GM21423 (cell line): ENCODE results near the gene SMARCC1.

Source experiments
- ATAC-seq: cut with Tn5 transposase; IDR thresholded peaks from one replicate; pipeline ENCODE4 v1.9.1; 2021; ENCODE audit warnings: mild to moderate bottlenecking, moderate library complexity; ENCODE audit not compliant: unreplicated experiment

Gene SMARCC1

DNA sequence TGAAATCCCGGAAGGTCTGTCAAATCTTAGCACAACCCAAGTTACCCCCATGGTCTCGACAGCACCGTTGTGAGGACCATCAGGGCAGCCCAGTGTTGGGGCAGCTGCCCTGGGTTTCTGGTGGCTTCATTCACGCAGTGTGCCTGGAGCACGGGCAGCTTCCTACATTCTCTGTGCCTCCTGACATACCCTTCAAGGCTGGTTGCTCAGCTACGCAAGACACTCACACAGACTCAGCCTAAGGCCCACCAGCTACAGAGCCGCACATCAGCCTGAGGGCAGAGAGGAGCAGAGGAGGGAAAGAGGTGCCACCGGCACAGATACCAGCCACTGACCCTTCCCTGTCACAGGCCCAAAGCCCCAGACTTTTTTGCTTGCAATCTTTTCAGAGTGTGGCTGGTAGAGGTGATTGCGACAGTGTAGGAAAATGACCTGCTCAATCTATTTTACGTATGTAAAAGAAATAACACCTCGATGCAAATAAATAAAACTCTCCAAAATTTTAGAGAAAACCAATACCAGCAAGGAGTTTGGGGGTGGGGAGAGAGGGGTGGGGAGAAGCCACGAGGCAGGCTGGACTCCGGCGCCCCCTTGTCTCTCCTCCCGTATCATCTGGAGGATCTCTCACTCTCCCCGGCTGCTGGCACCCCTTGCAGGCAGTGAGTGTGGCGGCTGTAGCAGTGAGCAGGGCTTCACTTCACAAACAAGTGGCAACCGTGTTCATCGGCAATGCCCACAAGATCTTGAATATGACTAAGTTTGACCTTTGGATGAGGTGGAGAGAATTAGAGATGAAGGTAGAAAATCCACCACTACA, 215.8 kb downstream of the SMARCC1 start:
- no peak for ATAC-seq

DNA sequence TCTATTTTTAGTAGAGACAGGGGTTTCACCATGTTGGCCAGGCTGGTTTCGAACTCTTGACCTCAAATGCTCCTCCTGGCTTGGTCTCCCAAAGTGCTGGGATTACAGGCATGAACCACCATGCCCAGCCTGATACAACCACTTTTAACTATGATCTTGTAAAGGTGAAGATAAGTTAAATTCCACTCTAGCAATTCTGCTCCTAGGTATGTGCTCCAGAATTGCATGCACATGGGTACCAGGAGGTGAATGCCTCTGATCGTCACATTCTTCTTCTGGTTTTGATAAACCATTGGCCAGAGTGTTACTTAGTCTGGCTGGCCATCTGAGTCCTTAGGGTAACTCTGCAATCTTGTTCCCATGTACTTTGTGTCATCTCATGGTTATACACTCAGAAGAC, 225.3 kb downstream of the SMARCC1 start:
- no peak for ATAC-seq

DNA sequence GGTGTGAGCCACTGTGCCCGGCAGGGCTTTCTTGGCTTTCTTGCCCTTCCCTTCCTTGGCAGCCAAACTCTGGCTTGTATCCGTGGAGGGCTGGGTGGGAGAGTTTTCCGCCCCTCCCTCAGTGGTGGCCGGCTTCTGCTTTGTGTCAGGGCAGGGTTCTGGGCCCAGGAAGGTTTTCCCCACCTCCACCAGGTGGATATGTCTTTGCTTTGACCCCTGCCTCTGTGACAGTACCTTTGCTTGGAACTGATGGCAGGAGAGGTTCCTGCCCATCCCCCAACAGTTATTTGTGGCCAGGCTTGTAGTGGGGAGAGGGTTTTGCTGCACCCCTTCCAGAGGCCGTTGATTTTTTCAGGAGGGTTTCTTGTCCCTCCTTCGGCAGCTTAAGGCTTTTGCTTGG, 227.4 kb downstream of the SMARCC1 start:
- ATAC-seq = no peak

DNA sequence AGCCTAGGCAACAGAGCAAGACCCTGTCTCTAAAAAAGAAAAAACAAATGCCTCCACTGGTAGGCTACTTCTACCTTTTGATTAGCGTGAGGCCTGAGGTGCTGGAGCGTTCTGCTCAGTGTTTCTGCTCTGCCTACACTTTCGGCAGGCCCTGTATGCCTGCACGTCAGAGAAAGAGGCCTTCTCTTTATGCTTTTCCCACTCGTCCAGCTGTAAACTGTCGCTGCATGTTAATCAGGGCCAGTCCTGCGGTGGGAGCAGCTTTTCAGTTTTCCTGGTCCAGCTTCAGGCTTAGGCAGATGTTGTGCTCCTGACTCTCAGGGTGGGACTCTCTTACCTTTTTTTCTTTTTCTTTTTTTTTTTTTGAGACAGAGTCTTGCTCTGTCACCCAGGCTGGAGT, 228.3 kb downstream of the SMARCC1 start:
- ATAC-seq = no peak

DNA sequence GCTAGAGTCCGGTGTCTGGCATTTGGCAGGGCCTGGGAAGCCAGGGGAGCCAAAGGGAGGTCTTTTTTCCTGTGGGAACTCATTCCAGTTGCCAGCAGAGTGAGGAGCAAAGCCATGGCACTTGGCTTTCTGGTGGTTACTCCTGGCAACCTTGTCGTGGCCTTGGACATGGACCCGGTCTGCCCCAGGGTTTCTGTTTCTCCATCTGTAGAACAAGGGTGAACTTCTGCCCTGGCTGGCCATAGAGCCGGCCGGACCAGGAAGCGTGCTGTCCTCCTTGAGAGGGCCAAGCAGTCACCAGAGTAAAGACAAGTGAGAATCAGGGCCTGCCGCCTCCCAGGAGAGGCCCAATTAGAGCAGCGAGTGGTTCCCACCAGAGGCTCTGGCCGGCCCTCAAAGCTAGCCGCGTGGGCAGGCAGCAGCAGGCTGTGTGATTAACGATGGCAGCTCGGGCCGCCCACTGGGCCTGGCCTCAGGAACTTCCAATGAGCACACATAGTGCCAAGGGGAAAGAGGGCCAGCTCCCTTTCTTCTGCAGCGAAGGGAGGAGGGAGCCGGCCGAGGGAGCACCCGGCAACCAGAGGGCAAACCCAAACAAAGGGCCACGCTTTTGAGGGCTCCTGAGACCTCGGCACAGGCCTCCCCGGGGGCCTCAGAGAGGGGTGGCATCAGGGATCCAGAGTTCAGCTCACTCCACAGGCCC, 239.1 kb downstream of the SMARCC1 start:
- no peak for ATAC-seq

DNA sequence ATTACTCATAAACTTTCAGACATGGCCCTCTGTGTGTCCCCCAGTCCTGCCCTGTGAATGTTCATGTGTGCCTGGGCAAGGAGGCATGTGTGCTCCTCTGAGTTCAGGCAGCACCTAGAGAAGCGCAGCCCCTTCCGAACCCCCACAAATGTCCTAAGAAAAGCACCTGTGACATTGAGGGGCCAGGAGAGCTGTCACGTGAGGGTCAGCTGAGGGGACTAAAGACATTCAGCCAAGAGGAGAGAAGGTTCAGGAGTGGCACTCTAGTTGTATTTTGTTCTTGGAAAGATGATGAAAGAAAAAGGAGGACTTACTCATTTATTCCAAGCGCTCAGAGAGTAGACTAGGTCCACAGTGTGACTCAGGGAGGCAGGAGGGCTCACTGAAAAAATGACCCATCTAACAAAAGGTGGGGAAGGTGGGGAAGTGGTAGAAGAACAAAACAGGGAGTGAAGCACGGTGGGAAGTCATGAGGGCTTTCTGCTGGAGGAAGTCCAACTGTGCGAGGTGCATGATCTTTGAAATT, 240.0 kb downstream of the SMARCC1 start:
- no peak for ATAC-seq

DNA sequence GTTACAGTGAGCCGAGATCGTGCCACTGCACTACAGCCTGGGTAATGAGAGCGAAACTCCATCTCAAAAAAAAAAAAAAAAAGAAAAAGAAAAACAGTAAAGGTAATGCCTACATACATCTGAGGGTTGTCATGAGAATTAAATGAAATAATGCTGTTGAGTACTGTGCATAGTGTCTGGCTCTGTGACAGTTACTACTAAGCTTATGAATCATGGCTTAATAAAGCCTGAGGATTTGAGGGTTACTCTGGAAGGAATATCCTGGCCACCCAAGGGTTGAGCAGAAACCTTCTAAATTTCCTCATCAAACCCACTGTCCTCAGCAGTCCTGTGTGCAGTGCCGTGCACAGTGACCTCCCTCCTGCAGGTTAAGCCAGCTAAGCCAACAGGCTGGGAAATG, 241.4 kb downstream of the SMARCC1 start:
- ATAC-seq = no peak

DNA sequence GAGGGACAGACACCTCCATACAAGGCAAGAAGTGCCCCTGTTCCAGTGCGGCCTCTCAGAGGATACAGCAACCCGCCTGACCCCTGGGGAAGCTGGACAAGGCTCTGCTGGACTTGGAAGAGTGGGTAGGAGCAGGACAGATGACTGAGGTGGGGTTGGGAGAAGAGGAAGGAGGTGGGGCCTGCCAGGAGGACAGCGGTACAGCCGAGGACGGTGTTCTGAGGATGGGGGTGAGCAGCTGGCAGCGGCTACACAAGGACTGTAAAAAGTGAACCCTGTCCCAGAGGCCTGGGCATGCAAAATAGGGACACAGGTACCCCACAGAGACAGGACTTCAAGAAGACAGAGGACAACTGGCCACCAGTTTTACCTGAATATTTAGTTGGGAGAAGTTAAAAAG, 244.7 kb downstream of the SMARCC1 start:
- ATAC-seq = no peak

DNA sequence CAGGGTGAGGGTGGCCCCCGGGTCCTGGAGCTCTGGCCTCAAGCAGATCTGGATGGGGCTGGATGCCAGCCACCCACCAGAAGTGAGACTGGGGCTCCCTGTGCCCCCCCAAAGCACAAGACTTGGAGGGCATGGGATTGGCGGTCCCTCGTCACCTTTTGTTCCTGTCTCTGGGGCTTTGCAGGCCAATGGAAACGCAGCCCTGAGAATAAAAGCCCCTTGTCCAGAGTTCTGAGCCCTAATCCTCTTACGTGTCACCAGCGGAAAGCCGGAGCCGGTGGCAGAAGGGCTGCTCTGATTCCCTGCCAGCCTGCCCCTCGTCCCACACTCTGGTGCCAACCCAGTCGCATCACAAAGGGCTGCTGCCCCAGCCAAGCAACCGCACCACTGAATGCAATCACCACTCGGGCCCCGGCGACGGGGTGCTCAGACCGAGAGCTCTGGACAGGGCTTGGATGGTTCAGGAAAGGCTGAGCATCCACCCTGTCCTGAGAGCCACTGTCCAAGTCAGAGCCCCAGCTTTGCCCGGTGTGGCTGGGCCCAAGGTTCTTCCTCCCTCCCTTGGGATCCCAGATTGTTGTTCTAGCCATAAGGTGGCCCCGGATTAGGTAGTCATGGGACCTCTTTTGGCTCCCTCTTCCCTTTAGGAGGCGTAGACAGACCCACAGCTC, 245.3 kb downstream of the SMARCC1 start:
- no peak for ATAC-seq
